CD4-positive, CD25-positive, alpha-beta regulatory T cell (primary cell): Measurements from ENCODE around the gene PDE6A. TPM values are rescaled to one million over a fixed set of nuclear protein-coding genes. Genes with fewer than 3 reads are reported as not detected.

ENCODE experiments used
- ATAC-seq, 2 donors: fragments of 150-1000 bp; cut with Tn5 transposase; one replicate each; pipeline ENCODE4 v1.10.0; 2021; ENCODE audit warnings: low read depth in 2 of 2, moderate number of reproducible peaks in 2 of 2, moderate library complexity in 1 of 2
- DNase-seq, 3 donors: peaks; one replicate each; pipeline versions ENCODE4 v3.0.0 to v3.0.0-alpha.2; 2012 to 2022; ENCODE audit warnings: mixed read lengths in 1 of 3
- H3K27ac ChIP-seq: one replicate; pipeline ENCODE4 v1.7.0; 2013; ENCODE audit warnings: mild to moderate bottlenecking, low read length; ENCODE audit not compliant: insufficient read depth, poor library complexity, severe bottlenecking
- H3K27me3 ChIP-seq: one replicate; pipeline ENCODE4 v1.7.0; 2013; ENCODE audit warnings: low read length; ENCODE audit not compliant: control insufficient read depth, insufficient read depth
- H3K36me3 ChIP-seq: one replicate; pipeline ENCODE4 v1.7.0; 2013; ENCODE audit warnings: mild to moderate bottlenecking, low read length, moderate library complexity; ENCODE audit not compliant: control insufficient read depth, insufficient read depth
- H3K4me1 ChIP-seq: 2 replicates; pipeline ENCODE4 v1.7.0; 2013; ENCODE audit warnings: mild to moderate bottlenecking, low read length; ENCODE audit not compliant: insufficient read depth, control insufficient read depth, poor library complexity, severe bottlenecking
- H3K4me3 ChIP-seq: one replicate; pipeline ENCODE4 v1.7.0; 2013; ENCODE audit warnings: low read depth, mild to moderate bottlenecking, low read length, moderate library complexity
- H3K9me3 ChIP-seq, 2 experiments: 1 replicate in 1 of 2; 2 replicates in 1 of 2; pipeline ENCODE4 v1.7.0; 2013; ENCODE audit warnings: low read length in 2 of 2, mild to moderate bottlenecking in 1 of 2, moderate library complexity in 1 of 2; ENCODE audit not compliant: control insufficient read depth in 2 of 2
- H3K27ac Mint-ChIP-seq, 3 donors: one replicate each; pipeline ENCODE4 v1.8.0; 2020 to 2022; ENCODE audit warnings: mild to moderate bottlenecking in 3 of 3, mixed read lengths in 3 of 3, moderate library complexity in 2 of 3
- H3K27me3 Mint-ChIP-seq: one replicate; pipeline ENCODE4 v1.8.0; 2022; ENCODE audit warnings: mild to moderate bottlenecking, mixed read lengths
- H3K36me3 Mint-ChIP-seq: one replicate; pipeline ENCODE4 v1.8.0; 2020; ENCODE audit warnings: mixed read lengths
- H3K4me1 Mint-ChIP-seq, 4 donors: one replicate each; pipeline ENCODE4 v1.8.0; 2020 to 2022; ENCODE audit warnings: mixed read lengths in 4 of 4, mild to moderate bottlenecking in 1 of 4
- H3K4me3 Mint-ChIP-seq, 4 donors: one replicate each; pipeline ENCODE4 v1.8.0; 2020 to 2022; ENCODE audit warnings: mild to moderate bottlenecking in 4 of 4, mixed read lengths in 4 of 4, moderate library complexity in 3 of 4
- H3K9me3 Mint-ChIP-seq, 7 donors: one replicate each; pipeline ENCODE4 v1.8.0; 2020 to 2022; ENCODE audit warnings: mixed read lengths in 7 of 7, mild to moderate bottlenecking in 3 of 7, moderate library complexity in 2 of 7
- polyA plus RNA-seq, 4 donors: library from polyadenylated mRNA; unstranded; fragments of 300-500 nt; fragmentation: Illumina TruSeq; gene quantifications; one replicate each; pipeline ENCODE4 v1.2.3, GENCODE V29; 2021
- total RNA-seq: library from RNA; stranded (reverse); gene quantifications from one replicate; pipeline ENCODE4 v1.2.3, GENCODE V29; 2022

The PDE6A gene
- total and polyA plus RNA-seq, 5 donors from 2014 or later, result not detected

DNA sequence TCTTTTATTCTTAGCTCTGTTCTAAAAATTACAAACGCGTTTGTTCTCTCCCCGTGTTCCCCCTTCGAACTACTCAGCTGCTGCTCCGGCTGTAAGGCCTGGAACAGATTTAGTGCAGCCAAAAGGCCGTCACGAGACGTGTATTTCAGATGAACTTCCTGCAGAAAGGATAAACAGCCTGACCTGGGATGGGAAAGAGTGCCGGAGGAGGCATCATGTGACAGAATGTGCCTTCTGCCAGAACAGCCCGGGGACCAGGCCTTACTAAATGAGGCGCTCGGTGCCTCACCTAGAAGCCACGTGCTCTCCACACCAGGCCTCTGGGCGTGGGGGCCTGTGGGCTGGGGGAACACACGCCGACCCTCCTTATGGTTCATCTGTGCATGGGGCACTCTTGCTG lies 119.7 kb downstream of the PDE6A start:
- Mint-ChIP-seq H3K36me3 (no peaks in the 10 kb centered on the region), H3K27me3 (no peaks in the 10 kb centered on the region), H3K4me3 (no peak overlapping the region), H3K4me1 (peaks cover 0 to 2% (median 0%) of the 10 kb centered on the region in 4 donors), H3K9me3 (no peaks in the 10 kb centered on the region), H3K27ac (no peak overlapping the region)
- H3K27me3 ChIP-seq, result no peaks in the 10 kb centered on the region
- no peaks in the 10 kb centered on the region for H3K9me3 ChIP-seq
- no peaks in the 10 kb centered on the region for H3K36me3 ChIP-seq
- ATAC-seq, result no peak
- H3K4me3 ChIP-seq, result no peak overlapping the region
- no peak overlapping the region for H3K27ac ChIP-seq
- no peaks in the 10 kb centered on the region for H3K4me1 ChIP-seq
- DNase-seq, result no peak

DNA sequence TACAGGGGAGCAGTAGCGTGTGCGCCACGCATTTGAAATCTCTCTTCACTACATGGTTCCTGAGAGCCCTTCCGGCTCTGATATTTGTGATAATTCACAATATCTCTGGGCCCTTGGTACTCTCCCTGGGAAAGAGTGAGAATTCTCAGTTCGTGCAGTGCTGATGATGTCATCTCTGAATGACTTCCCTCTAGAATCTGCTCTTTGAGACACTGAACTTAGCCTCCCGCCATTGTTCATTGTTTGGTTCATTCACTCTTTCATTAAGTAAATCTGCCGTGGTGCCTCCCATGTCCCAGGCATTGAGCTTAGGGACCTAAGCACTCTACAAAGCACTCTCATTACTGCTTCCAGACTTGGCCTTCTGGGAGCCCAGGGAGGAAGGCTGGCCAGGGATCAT lies 120.5 kb downstream of the PDE6A start:
- H3K27me3 Mint-ChIP-seq, result no peaks in the 10 kb centered on the region
- Histone ChIP-seq H3K4me1 (no peaks in the 10 kb centered on the region), H3K36me3 (no peaks in the 10 kb centered on the region), H3K4me3 (no peak overlapping the region), H3K27me3 (no peaks in the 10 kb centered on the region), H3K9me3 (no peaks in the 10 kb centered on the region), H3K27ac (no peak overlapping the region)
- no peaks in the 10 kb centered on the region for H3K9me3 Mint-ChIP-seq
- no peaks in the 10 kb centered on the region for H3K36me3 Mint-ChIP-seq
- DNase-seq (no peak), ATAC-seq (no peak)
- H3K27ac Mint-ChIP-seq, result no peak overlapping the region
- H3K4me1 Mint-ChIP-seq, result peaks cover 0 to 2% (median 0%) of the 10 kb centered on the region in 4 donors
- H3K4me3 Mint-ChIP-seq, result no peak overlapping the region

DNA sequence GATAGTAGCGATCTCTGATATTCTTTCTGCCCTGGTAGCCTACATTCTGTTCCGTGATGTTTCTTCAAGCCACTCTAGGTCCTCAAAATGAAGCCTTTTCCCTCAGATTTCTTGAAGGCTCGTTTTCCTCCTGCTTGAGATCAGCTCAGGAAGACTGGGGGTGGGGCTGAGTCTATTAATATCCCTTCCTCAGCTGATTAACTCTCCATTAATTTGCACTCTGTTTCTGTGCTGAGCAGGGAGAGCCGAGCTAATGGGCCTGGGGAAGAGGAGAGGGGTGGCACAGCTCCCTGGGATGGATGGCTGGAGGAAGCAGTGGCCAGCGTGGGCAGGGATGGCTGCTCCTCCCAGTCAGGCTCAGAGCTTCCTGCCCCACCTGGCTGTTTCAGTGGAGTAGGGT lies 121.2 kb downstream of the PDE6A start:
- no peak for DNase-seq
- H3K36me3 Mint-ChIP-seq, result no peaks in the 10 kb centered on the region
- Histone ChIP-seq H3K27me3 (no peaks in the 10 kb centered on the region), H3K27ac (no peak overlapping the region), H3K9me3 (no peaks in the 10 kb centered on the region), H3K36me3 (no peaks in the 10 kb centered on the region), H3K4me1 (no peaks in the 10 kb centered on the region), H3K4me3 (no peak overlapping the region)
- H3K4me1 Mint-ChIP-seq, result no peaks in the 10 kb centered on the region
- no peaks in the 10 kb centered on the region for H3K27me3 Mint-ChIP-seq
- no peaks in the 10 kb centered on the region for H3K9me3 Mint-ChIP-seq
- no peak overlapping the region for H3K4me3 Mint-ChIP-seq
- ATAC-seq, result no peak
- H3K27ac Mint-ChIP-seq, result no peak overlapping the region

DNA sequence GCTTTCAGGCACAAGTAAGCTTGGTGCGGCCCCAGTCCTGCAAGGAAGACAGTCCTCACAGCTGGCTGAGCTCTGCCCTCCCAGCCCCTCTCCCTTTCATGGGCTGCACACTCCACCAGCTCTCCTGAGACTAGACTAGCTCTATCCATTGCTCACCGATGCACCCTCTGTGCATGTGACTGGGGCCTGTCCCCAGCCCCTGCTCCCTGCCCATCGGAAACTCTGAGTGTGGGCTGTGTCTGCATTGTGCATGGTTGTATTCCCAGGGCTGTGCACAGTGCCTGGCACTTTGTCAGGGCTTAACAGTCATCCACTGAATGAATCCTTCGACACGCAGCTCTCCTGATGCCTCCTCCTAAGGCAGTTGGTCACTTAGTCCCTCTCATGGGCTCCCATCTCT lies 122.3 kb downstream of the PDE6A start:
- DNase-seq, result no peak
- H3K4me1 ChIP-seq, result no peaks in the 10 kb centered on the region
- Mint-ChIP-seq H3K9me3 (no peaks in the 10 kb centered on the region), H3K27ac (no peak overlapping the region), H3K27me3 (no peaks in the 10 kb centered on the region), H3K4me3 (no peak overlapping the region), H3K36me3 (no peaks in the 10 kb centered on the region), H3K4me1 (no peaks in the 10 kb centered on the region)
- H3K9me3 ChIP-seq, result no peaks in the 10 kb centered on the region
- no peaks in the 10 kb centered on the region for H3K27me3 ChIP-seq
- no peak overlapping the region for H3K27ac ChIP-seq
- H3K4me3 ChIP-seq, result no peak overlapping the region
- no peaks in the 10 kb centered on the region for H3K36me3 ChIP-seq
- ATAC-seq, result no peak

DNA sequence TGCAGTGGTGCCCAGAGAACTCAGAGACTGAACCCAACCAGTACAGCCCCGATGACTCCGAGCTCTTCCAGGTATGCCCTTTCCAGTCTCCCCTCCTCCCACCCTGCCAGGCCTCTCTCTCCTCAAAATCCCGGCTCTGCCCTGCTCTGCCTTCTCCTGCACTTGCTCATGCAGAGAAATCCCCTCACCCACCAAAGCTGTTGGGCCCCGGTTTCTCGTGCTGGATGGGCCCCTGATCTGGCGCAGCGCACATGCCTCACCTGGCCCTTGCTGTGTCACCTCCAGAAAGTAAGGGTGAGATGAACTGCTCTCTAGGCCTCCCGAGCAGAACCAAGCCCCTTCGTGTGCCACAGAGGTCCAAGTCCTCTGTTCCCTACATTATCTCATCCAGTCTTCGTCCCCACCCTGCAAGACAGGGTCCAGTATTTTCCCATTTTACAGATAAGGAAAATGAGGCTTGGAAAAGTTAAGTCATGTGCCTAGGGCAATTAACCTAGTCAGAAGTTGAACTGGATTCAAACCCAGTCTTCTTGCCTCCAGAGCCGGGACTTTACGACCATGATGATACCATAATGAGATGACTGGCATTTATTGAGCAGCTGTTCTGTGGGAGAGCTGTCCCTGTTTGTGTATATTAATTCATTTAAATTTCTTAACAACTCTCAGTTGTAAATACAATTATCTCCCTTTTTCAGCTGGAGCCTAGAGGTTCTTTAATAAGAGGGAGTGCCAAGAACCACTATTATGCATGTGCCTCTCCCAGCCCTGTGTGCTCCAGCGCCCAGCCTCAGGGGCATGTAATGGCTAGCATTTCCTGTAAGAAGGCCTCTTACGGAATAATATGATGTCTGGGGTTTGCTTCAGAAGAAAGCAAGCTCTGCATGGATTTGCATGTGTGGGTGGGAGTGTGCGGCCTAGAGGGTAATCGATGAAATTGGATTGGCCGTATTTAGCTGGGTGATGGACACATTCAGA lies 123.8 kb downstream of the PDE6A start:
- no peak overlapping the region for H3K4me3 ChIP-seq
- H3K4me3 Mint-ChIP-seq, result no peak overlapping the region
- H3K4me1 Mint-ChIP-seq, result no peaks in the 10 kb centered on the region
- ATAC-seq, result no peak
- H3K36me3 ChIP-seq, result no peaks in the 10 kb centered on the region
- H3K27me3 ChIP-seq, result no peaks in the 10 kb centered on the region
- H3K27me3 Mint-ChIP-seq, result no peaks in the 10 kb centered on the region
- H3K27ac Mint-ChIP-seq, result no peak overlapping the region
- H3K36me3 Mint-ChIP-seq, result no peaks in the 10 kb centered on the region
- no peak overlapping the region for H3K27ac ChIP-seq
- no peak for DNase-seq
- no peaks in the 10 kb centered on the region for H3K4me1 ChIP-seq
- H3K9me3 ChIP-seq, result no peaks in the 10 kb centered on the region
- no peaks in the 10 kb centered on the region for H3K9me3 Mint-ChIP-seq

DNA sequence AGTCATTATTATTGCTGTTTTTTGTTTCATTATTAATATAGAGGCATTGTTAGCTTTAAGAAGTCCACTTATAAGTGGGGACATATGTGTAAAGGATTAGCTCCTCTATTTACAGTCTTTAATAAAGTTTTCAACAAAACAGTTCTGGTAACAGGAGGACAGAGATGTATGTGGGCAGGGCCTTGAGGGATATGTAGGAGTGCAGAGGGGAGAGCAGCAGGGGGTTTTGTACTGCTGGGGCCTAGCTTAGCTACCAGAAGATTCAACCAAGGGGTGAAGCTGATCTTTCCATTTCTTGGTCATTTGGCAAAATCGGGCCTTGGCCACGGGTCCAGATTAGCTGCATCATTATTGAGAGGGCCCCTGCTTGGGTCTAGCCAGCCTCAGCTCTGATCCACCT lies 124.6 kb downstream of the PDE6A start:
- Mint-ChIP-seq H3K9me3 (peaks cover 0 to 2% (median 0%) of the 10 kb centered on the region in 7 donors), H3K4me3 (no peak overlapping the region), H3K36me3 (no peaks in the 10 kb centered on the region), H3K27ac (no peak overlapping the region), H3K27me3 (no peaks in the 10 kb centered on the region), H3K4me1 (no peaks in the 10 kb centered on the region)
- H3K4me1 ChIP-seq, result no peaks in the 10 kb centered on the region
- H3K27ac ChIP-seq, result no peak overlapping the region
- DNase-seq (no peak), ATAC-seq (no peak)
- no peaks in the 10 kb centered on the region for H3K9me3 ChIP-seq
- H3K27me3 ChIP-seq, result no peaks in the 10 kb centered on the region
- no peak overlapping the region for H3K4me3 ChIP-seq
- no peaks in the 10 kb centered on the region for H3K36me3 ChIP-seq

DNA sequence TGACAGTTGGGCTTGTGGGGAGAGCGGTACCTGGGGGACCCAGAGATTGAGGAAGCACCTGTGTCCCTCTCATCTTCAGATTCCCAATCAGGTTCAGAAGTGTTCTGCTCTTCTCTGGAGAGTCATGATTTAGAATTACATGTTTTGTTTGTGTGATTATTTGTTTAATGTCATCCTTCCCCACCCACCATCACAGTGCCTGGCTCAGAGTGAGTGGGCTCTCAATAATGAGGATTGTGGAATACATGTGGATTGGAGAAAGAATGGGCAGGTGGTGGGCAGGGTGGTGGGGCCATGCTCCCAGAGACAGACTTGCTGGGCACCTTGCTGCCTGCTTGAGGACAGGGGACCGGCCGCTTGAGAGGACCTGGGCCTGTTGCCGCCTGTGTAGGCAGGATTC lies 126.5 kb downstream of the PDE6A start:
- H3K4me3 Mint-ChIP-seq, result no peak overlapping the region
- H3K27ac Mint-ChIP-seq, result no peak overlapping the region
- H3K36me3 Mint-ChIP-seq, result no peaks in the 10 kb centered on the region

DNA sequence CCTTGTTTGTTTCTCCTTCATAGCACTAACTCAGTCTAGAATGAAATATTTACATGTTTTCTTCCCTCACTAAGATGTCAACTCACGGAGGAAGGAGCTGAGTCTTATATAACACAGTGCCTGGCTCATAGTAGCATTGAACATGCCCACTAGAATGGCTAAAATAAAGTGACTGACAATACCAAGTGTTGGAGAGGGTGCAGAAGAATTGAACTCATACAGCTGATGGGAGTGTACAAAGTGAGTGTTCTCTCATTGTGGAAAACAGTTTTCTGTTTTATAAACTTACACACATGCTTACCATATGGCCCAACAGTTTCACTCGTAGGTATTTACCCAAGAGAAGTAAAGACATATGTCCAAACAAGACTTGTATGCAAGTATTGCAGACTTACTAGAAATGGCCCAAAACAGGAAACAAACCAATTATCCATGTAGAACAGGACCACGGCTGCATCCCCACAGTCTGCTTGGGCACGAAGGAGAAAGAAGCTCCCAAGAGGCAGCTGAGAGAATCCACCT lies 127.0 kb downstream of the PDE6A start:
- Mint-ChIP-seq H3K36me3 (no peaks in the 10 kb centered on the region), H3K4me1 (peaks cover 0 to 2% (median 0%) of the 10 kb centered on the region in 4 donors), H3K4me3 (no peak overlapping the region), H3K9me3 (peaks cover 0 to 2% (median 0%) of the 10 kb centered on the region in 7 donors), H3K27ac (no peak overlapping the region), H3K27me3 (no peaks in the 10 kb centered on the region)
- no peak overlapping the region for H3K4me3 ChIP-seq
- DNase-seq (no peak), ATAC-seq (no peak)
- H3K27ac ChIP-seq, result no peak overlapping the region
- no peaks in the 10 kb centered on the region for H3K27me3 ChIP-seq
- no peaks in the 10 kb centered on the region for H3K36me3 ChIP-seq
- H3K9me3 ChIP-seq, result no peaks in the 10 kb centered on the region
- no peaks in the 10 kb centered on the region for H3K4me1 ChIP-seq

More for the DNA sequence above, 126.5 kb downstream of the PDE6A start:
- ATAC-seq (no peak), DNase-seq (no peak)
- Histone ChIP-seq H3K27ac (no peak overlapping the region), H3K36me3 (no peaks in the 10 kb centered on the region), H3K4me1 (no peaks in the 10 kb centered on the region), H3K27me3 (no peaks in the 10 kb centered on the region), H3K4me3 (no peak overlapping the region), H3K9me3 (no peaks in the 10 kb centered on the region)
- peaks cover 0 to 2% (median 0%) of the 10 kb centered on the region in 4 donors for H3K4me1 Mint-ChIP-seq
- H3K9me3 Mint-ChIP-seq, result peaks cover 0 to 2% (median 0%) of the 10 kb centered on the region in 7 donors
- no peaks in the 10 kb centered on the region for H3K27me3 Mint-ChIP-seq
